Measurements from ENCODE around the gene RAD52.

RAD52 gene

GRCh38 chr12:968545-968944, 19.1 kb upstream of the RAD52 start:
- Histone ChIP-seq H3K4me1 (ENCODE audit: control insufficient read depth in 1 of 2, insufficient read depth in 2 of 2, low read length in 2 of 2) (no peaks in the 10 kb centered on the region), H3K27ac (ENCODE audit: low read depth, low read length) (no peak overlapping the region), H3K27me3 (ENCODE audit: control insufficient read depth in 1 of 2, insufficient read depth in 2 of 2, low read length in 2 of 2) (no peaks in the 10 kb centered on the region), H3K9me3 (ENCODE audit: control insufficient read depth in 1 of 2, low read length in 2 of 2) (no peaks in the 10 kb centered on the region), H3K36me3 (ENCODE audit: control insufficient read depth in 1 of 2, insufficient read depth in 2 of 2, low read length in 2 of 2) (no peaks in the 10 kb centered on the region), H3K4me3 (ENCODE audit: low read depth in 1 of 2, low read length in 2 of 2) (no peak overlapping the region), H3K9ac (ENCODE audit: low read depth in 1 of 2, low read length in 2 of 2) (no peak overlapping the region)

GRCh38 chr12:967641-968040, 18.1 kb upstream of the RAD52 start:
- Histone ChIP-seq H3K9ac (ENCODE audit: low read depth in 1 of 2, low read length in 2 of 2) (no peak overlapping the region), H3K4me1 (ENCODE audit: control insufficient read depth in 1 of 2, insufficient read depth in 2 of 2, low read length in 2 of 2) (no peaks in the 10 kb centered on the region), H3K9me3 (ENCODE audit: control insufficient read depth in 1 of 2, low read length in 2 of 2) (no peaks in the 10 kb centered on the region), H3K4me3 (ENCODE audit: low read depth in 1 of 2, low read length in 2 of 2) (no peak overlapping the region), H3K27me3 (ENCODE audit: control insufficient read depth in 1 of 2, insufficient read depth in 2 of 2, low read length in 2 of 2) (no peaks in the 10 kb centered on the region), H3K27ac (ENCODE audit: low read depth, low read length) (no peak overlapping the region), H3K36me3 (ENCODE audit: control insufficient read depth in 1 of 2, insufficient read depth in 2 of 2, low read length in 2 of 2) (no peaks in the 10 kb centered on the region)

- Histone ChIP-seq H3K36me3 (ENCODE audit: control insufficient read depth in 1 of 2, insufficient read depth in 2 of 2, low read length in 2 of 2) (no peaks in the 10 kb centered on the region), H3K9ac (ENCODE audit: low read depth in 1 of 2, low read length in 2 of 2) (no peak overlapping the region), H3K27me3 (ENCODE audit: control insufficient read depth in 1 of 2, insufficient read depth in 2 of 2, low read length in 2 of 2) (no peaks in the 10 kb centered on the region), H3K4me3 (ENCODE audit: low read depth in 1 of 2, low read length in 2 of 2) (no peak overlapping the region), H3K27ac (ENCODE audit: low read depth, low read length) (no peak overlapping the region), H3K9me3 (ENCODE audit: control insufficient read depth in 1 of 2, low read length in 2 of 2) (no peaks in the 10 kb centered on the region), H3K4me1 (ENCODE audit: control insufficient read depth in 1 of 2, insufficient read depth in 2 of 2, low read length in 2 of 2) (no peaks in the 10 kb centered on the region)
These were observed 17.2 kb upstream of the RAD52 start for GRCh38 chr12:966724-967123.

- Histone ChIP-seq H3K9me3 (ENCODE audit: control insufficient read depth in 1 of 2, low read length in 2 of 2) (no peaks in the 10 kb centered on the region), H3K36me3 (ENCODE audit: control insufficient read depth in 1 of 2, insufficient read depth in 2 of 2, low read length in 2 of 2) (no peaks in the 10 kb centered on the region), H3K27me3 (ENCODE audit: control insufficient read depth in 1 of 2, insufficient read depth in 2 of 2, low read length in 2 of 2) (no peaks in the 10 kb centered on the region), H3K4me3 (ENCODE audit: low read depth in 1 of 2, low read length in 2 of 2) (no peak overlapping the region), H3K27ac (ENCODE audit: low read depth, low read length) (no peak overlapping the region), H3K9ac (ENCODE audit: low read depth in 1 of 2, low read length in 2 of 2) (no peak overlapping the region), H3K4me1 (ENCODE audit: control insufficient read depth in 1 of 2, insufficient read depth in 2 of 2, low read length in 2 of 2) (no peaks in the 10 kb centered on the region)
These were observed 9.2 kb upstream of the RAD52 start for GRCh38 chr12:958588-959123.

- no peak overlapping the region for H3K9ac ChIP-seq (ENCODE audit: low read depth in 1 of 2, low read length in 2 of 2)
- H3K27me3 ChIP-seq (ENCODE audit: control insufficient read depth in 1 of 2, insufficient read depth in 2 of 2, low read length in 2 of 2), result no peaks in the 10 kb centered on the region
- H3K9me3 ChIP-seq (ENCODE audit: control insufficient read depth in 1 of 2, low read length in 2 of 2), result no peaks in the 10 kb centered on the region
- H3K27ac ChIP-seq (ENCODE audit: low read depth, low read length), result no peak overlapping the region
- H3K4me1 ChIP-seq (ENCODE audit: control insufficient read depth in 1 of 2, insufficient read depth in 2 of 2, low read length in 2 of 2), result no peaks in the 10 kb centered on the region
- no peak overlapping the region for H3K4me3 ChIP-seq (ENCODE audit: low read depth in 1 of 2, low read length in 2 of 2)
- no peaks in the 10 kb centered on the region for H3K36me3 ChIP-seq (ENCODE audit: control insufficient read depth in 1 of 2, insufficient read depth in 2 of 2, low read length in 2 of 2)
These were observed 6.4 kb upstream of the RAD52 start for GRCh38 chr12:955939-956338.

GRCh38 chr12:954741-955140, 5.2 kb upstream of the RAD52 start:
- no peak overlapping the region for H3K4me3 ChIP-seq (ENCODE audit: low read depth in 1 of 2, low read length in 2 of 2)
- no peak overlapping the region for H3K27ac ChIP-seq (ENCODE audit: low read depth, low read length)
- H3K4me1 ChIP-seq (ENCODE audit: control insufficient read depth in 1 of 2, insufficient read depth in 2 of 2, low read length in 2 of 2), result no peaks in the 10 kb centered on the region
- H3K27me3 ChIP-seq (ENCODE audit: control insufficient read depth in 1 of 2, insufficient read depth in 2 of 2, low read length in 2 of 2), result no peaks in the 10 kb centered on the region
- no peaks in the 10 kb centered on the region for H3K36me3 ChIP-seq (ENCODE audit: control insufficient read depth in 1 of 2, insufficient read depth in 2 of 2, low read length in 2 of 2)
- no peaks in the 10 kb centered on the region for H3K9me3 ChIP-seq (ENCODE audit: control insufficient read depth in 1 of 2, low read length in 2 of 2)
- no peak overlapping the region for H3K9ac ChIP-seq (ENCODE audit: low read depth in 1 of 2, low read length in 2 of 2)

- no peaks in the 10 kb centered on the region for H3K9me3 ChIP-seq (ENCODE audit: control insufficient read depth in 1 of 2, low read length in 2 of 2)
- H3K4me3 ChIP-seq (ENCODE audit: low read depth in 1 of 2, low read length in 2 of 2), result no peak overlapping the region
- H3K27me3 ChIP-seq (ENCODE audit: control insufficient read depth in 1 of 2, insufficient read depth in 2 of 2, low read length in 2 of 2), result no peaks in the 10 kb centered on the region
- no peak overlapping the region for H3K27ac ChIP-seq (ENCODE audit: low read depth, low read length)
- no peaks in the 10 kb centered on the region for H3K36me3 ChIP-seq (ENCODE audit: control insufficient read depth in 1 of 2, insufficient read depth in 2 of 2, low read length in 2 of 2)
- H3K4me1 ChIP-seq (ENCODE audit: control insufficient read depth in 1 of 2, insufficient read depth in 2 of 2, low read length in 2 of 2), result no peaks in the 10 kb centered on the region
- H3K9ac ChIP-seq (ENCODE audit: low read depth in 1 of 2, low read length in 2 of 2), result no peak overlapping the region
These were observed 4.3 kb upstream of the RAD52 start for GRCh38 chr12:953776-954175.

GRCh38 chr12:951176-951575, 1.7 kb upstream of the RAD52 start:
- H3K4me3 ChIP-seq (ENCODE audit: low read depth in 1 of 2, low read length in 2 of 2), result no peak overlapping the region
- no peak overlapping the region for H3K27ac ChIP-seq (ENCODE audit: low read depth, low read length)
- peaks cover 7 to 9% of the 10 kb centered on the region in 2 donors for H3K4me1 ChIP-seq (ENCODE audit: control insufficient read depth in 1 of 2, insufficient read depth in 2 of 2, low read length in 2 of 2)
- no peaks in the 10 kb centered on the region for H3K9me3 ChIP-seq (ENCODE audit: control insufficient read depth in 1 of 2, low read length in 2 of 2)
- no peaks in the 10 kb centered on the region for H3K27me3 ChIP-seq (ENCODE audit: control insufficient read depth in 1 of 2, insufficient read depth in 2 of 2, low read length in 2 of 2)
- no peaks in the 10 kb centered on the region for H3K36me3 ChIP-seq (ENCODE audit: control insufficient read depth in 1 of 2, insufficient read depth in 2 of 2, low read length in 2 of 2)
- no peak overlapping the region for H3K9ac ChIP-seq (ENCODE audit: low read depth in 1 of 2, low read length in 2 of 2)

GRCh38 chr12:948238-948637, 1.3 kb downstream of the RAD52 start:
- peak overlapping the region in 1 of 2 donors; percentile 86 for H3K9ac ChIP-seq (ENCODE audit: low read depth in 1 of 2, low read length in 2 of 2)
- H3K36me3 ChIP-seq (ENCODE audit: control insufficient read depth in 1 of 2, insufficient read depth in 2 of 2, low read length in 2 of 2), result peaks cover 0 to 5% of the 10 kb centered on the region in 2 donors
- H3K4me3 ChIP-seq (ENCODE audit: low read depth in 1 of 2, low read length in 2 of 2), result peak overlapping the region; percentile 97
- no peaks in the 10 kb centered on the region for H3K9me3 ChIP-seq (ENCODE audit: control insufficient read depth in 1 of 2, low read length in 2 of 2)
- H3K4me1 ChIP-seq (ENCODE audit: control insufficient read depth in 1 of 2, insufficient read depth in 2 of 2, low read length in 2 of 2), result peaks cover 7 to 9% of the 10 kb centered on the region in 2 donors
- no peak overlapping the region for H3K27ac ChIP-seq (ENCODE audit: low read depth, low read length)
- H3K27me3 ChIP-seq (ENCODE audit: control insufficient read depth in 1 of 2, insufficient read depth in 2 of 2, low read length in 2 of 2), result no peaks in the 10 kb centered on the region

GRCh38 chr12:946631-947030, 2.9 kb downstream of the RAD52 start:
- Histone ChIP-seq H3K36me3 (ENCODE audit: control insufficient read depth in 1 of 2, insufficient read depth in 2 of 2, low read length in 2 of 2) (peaks cover 0 to 9% of the 10 kb centered on the region in 2 donors), H3K27ac (ENCODE audit: low read depth, low read length) (no peak overlapping the region), H3K9ac (ENCODE audit: low read depth in 1 of 2, low read length in 2 of 2) (no peak overlapping the region), H3K4me1 (ENCODE audit: control insufficient read depth in 1 of 2, insufficient read depth in 2 of 2, low read length in 2 of 2) (peaks cover 7 to 9% of the 10 kb centered on the region in 2 donors), H3K27me3 (ENCODE audit: control insufficient read depth in 1 of 2, insufficient read depth in 2 of 2, low read length in 2 of 2) (no peaks in the 10 kb centered on the region), H3K9me3 (ENCODE audit: control insufficient read depth in 1 of 2, low read length in 2 of 2) (no peaks in the 10 kb centered on the region), H3K4me3 (ENCODE audit: low read depth in 1 of 2, low read length in 2 of 2) (no peak overlapping the region)

GRCh38 chr12:946212-946611, 3.3 kb downstream of the RAD52 start:
- H3K4me3 ChIP-seq (ENCODE audit: low read depth in 1 of 2, low read length in 2 of 2), result no peak overlapping the region
- H3K27me3 ChIP-seq (ENCODE audit: control insufficient read depth in 1 of 2, insufficient read depth in 2 of 2, low read length in 2 of 2), result no peaks in the 10 kb centered on the region
- no peak overlapping the region for H3K9ac ChIP-seq (ENCODE audit: low read depth in 1 of 2, low read length in 2 of 2)
- H3K27ac ChIP-seq (ENCODE audit: low read depth, low read length), result no peak overlapping the region
- peaks cover 0 to 9% of the 10 kb centered on the region in 2 donors for H3K36me3 ChIP-seq (ENCODE audit: control insufficient read depth in 1 of 2, insufficient read depth in 2 of 2, low read length in 2 of 2)
- H3K4me1 ChIP-seq (ENCODE audit: control insufficient read depth in 1 of 2, insufficient read depth in 2 of 2, low read length in 2 of 2), result peaks cover 7 to 9% of the 10 kb centered on the region in 2 donors
- H3K9me3 ChIP-seq (ENCODE audit: control insufficient read depth in 1 of 2, low read length in 2 of 2), result no peaks in the 10 kb centered on the region
